AG09309 (cell line): ENCODE results near the gene GSTM1.

ENCODE experiments used
- DNase-seq: peaks from one replicate; pipeline ENCODE4 v3.0.0-alpha.2; 2010; ENCODE audit warnings: low read depth
- H3K4me3 ChIP-seq: 2 replicates; pipeline ENCODE4 v1.5.1; 2011; ENCODE audit warnings: mild to moderate bottlenecking, low read depth, low read length, moderate library complexity; ENCODE audit not compliant: control insufficient read depth
- TF ChIP-seq, protein P1 (sequence below): IDR thresholded peaks from 2 replicates; pipeline ENCODE4 v1.5.1; 2011; ENCODE audit warnings: mild to moderate bottlenecking, low read depth, low read length, inconsistent platforms; ENCODE audit not compliant: insufficient read depth, control insufficient read depth; ENCODE audit errors: missing control alignments

Gene GSTM1

DNA sequence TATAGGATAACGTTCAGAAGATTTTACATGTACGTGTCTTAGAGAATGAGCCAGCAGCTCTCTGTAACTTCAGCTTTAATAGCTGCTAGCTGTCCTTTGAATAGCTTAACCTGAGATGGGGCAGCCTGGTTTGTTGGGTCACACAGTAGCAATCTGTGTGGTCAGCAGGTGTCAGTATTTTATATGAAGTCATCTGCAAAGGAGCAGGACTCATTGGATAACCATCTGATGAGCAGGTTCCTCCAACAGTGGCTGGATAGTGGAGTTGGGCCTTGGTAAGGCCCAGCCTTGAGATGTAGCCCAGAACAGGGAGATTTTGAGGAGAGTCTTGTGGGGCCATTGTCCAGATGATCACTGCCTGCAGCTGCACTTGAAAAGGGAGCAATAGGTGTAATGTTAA is 30.9 kb downstream of the GSTM1 start:
- no peak overlapping the region for H3K4me3 ChIP-seq
- DNase-seq: no peak
- TF ChIP-seq, protein P1, sequence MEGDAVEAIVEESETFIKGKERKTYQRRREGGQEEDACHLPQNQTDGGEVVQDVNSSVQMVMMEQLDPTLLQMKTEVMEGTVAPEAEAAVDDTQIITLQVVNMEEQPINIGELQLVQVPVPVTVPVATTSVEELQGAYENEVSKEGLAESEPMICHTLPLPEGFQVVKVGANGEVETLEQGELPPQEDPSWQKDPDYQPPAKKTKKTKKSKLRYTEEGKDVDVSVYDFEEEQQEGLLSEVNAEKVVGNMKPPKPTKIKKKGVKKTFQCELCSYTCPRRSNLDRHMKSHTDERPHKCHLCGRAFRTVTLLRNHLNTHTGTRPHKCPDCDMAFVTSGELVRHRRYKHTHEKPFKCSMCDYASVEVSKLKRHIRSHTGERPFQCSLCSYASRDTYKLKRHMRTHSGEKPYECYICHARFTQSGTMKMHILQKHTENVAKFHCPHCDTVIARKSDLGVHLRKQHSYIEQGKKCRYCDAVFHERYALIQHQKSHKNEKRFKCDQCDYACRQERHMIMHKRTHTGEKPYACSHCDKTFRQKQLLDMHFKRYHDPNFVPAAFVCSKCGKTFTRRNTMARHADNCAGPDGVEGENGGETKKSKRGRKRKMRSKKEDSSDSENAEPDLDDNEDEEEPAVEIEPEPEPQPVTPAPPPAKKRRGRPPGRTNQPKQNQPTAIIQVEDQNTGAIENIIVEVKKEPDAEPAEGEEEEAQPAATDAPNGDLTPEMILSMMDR: no peak

- TF ChIP-seq, protein P1: no peak
- DNase-seq: no peak
- no peak overlapping the region for H3K4me3 ChIP-seq
Measured at GRCh38 chr1:109719337-109719837, 31.8 kb downstream of the GSTM1 start.

DNA sequence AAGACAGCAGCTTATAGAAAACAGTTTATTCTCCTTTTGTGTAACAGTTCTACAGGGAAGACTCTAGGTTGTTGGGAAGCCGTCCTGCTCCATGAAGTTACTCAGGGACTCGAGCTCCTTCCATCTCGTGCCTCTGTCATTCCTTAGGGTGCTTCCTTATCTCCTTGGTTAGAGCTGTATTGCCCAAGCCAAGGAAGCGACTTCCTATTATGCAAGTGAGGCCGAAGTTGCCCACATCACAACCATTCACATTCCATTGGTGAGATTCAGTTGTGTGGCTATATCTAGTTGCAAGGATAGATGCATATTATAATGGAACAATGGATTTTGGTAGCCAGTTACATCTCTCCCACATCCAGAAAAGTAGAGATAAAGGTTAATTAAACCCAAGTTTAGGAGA is 33.4 kb downstream of the GSTM1 start:
- no peak for DNase-seq
- H3K4me3 ChIP-seq: no peak overlapping the region
- TF ChIP-seq, protein P1: no peak

- TF ChIP-seq, protein P1: no peak
- H3K4me3 ChIP-seq: no peak overlapping the region
- no peak for DNase-seq
Measured at GRCh38 chr1:109721971-109722370, 34.4 kb downstream of the GSTM1 start.

- no peak for DNase-seq
- no peak overlapping the region for H3K4me3 ChIP-seq
- TF ChIP-seq, protein P1: no peak
Measured at GRCh38 chr1:109722908-109723691, 35.5 kb downstream of the GSTM1 start.

GRCh38 chr1:109724933-109725332 is 37.3 kb downstream of the GSTM1 start:
- H3K4me3 ChIP-seq: no peak overlapping the region
- DNase-seq: no peak
- TF ChIP-seq, protein P1: no peak
